ENCODE measurements around the gene OR10G3.
A peak's percentile ranks its signal among the peaks of the same experiment; 100 is the strongest.
"Not testable (repeated sequence)": the region's sequence is repeated elsewhere in the genome, so short reads cannot be mapped to it uniquely, and the experiment has no call there.

The OR10G3 gene

DNA sequence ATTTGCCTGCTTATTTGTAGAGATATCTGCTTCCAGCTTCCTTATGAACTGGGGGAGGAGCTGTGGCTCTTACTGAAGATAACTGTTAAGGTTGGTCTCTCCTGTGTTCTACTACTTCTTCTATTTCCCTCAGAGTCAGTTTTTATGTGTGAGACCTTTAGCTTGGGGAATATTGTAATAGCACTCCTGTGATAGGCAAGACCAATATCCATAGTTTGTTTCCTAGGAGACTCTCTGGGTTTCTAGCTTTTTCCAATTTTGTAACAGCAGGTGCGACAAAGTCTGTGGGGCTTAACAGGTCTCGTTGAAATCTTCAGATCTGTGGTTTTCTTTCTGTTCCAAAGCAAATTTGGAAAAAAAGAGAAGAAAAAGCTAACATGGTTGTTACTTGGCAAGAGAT lies at the start of gene OR10G3:
Gene OR10G3, minus strand, starts transcription at position 101 of the 400 bp plus-strand sequence. CDS start 9,332 bp downstream, outside the sequence.
- no peak for DNase-seq (ENCODE audit: low read depth in 2 of 2)

DNA sequence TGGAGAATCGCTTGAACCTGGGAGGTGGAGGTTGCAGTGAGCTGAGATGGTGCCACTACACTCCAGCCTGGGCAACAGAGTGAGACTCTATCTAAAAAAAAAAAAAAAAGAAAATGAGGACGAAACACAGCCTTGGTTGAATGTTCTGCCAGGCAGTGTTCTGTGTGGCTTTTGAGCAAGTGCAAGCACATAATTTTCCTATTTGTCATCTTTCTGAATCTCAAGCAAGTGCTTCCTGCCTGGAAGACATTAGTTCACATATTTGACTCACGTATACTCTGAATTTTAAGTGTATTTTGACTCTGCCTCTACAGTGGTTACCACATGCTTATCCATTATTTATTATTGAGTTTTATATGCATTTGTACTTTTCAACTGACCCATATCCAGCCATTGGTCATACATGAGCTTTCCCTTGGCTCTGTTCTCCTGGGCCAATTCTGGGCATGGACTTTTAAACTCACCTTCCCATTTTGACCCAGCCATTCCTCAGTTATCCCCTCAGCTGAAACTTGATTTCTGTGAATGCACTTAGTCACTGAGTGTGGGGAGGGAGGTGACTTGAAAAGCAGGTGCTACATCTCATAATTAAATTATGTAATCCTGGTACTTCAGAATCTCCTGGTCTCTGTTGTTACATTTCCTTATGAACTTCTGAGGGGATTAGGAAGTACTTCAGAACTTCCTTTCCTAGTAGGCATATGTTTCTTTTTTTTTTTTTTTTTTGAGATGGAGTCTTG lies 46.8 kb upstream of the OR10G3 start:
- DNase-seq (ENCODE audit: low read depth in 2 of 2), result no peak

DNA sequence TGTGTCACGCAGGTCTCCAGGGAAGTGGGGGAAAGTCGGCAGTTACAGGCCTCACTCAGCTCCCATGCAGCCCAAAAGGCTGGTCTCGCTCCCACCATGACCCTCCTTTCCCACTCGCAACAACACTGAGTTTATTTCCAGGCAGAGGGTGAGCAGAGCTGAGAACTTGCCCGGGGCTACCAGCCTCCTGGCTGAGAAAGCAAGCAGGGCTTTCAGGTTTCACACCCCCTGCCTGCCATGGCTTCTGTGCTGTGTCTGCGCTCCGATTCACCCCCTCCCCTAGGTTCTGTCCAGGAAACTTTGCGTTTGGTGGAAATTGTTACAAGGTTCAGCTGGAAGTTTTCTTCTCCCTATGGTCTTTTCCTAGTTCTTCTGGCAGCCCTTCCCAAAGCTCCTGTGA lies 37.7 kb upstream of the OR10G3 start:
- no peak for DNase-seq (ENCODE audit: low read depth in 2 of 2)

DNA sequence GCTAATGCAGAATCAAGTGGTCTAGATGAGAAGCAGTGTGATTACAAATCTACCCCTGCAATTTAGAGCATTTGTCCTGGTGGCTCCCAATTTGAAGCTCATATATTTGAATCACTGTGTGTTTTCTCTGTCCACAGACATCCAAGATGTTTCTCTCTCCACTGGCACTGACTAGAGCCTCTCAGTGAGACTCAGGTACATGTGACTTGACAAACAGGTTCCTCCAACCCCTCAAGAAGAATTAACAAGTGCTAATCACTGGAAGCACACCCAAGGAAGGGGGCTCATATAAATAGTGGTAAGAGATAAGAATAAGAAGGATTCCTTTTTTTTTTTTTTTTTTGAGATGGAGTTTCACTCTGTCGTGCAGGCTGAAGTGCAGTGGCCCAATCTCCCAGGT lies 34.4 kb upstream of the OR10G3 start:
- DNase-seq (ENCODE audit: low read depth in 2 of 2), result no peak

- no peak for DNase-seq (ENCODE audit: low read depth in 2 of 2)
Observed at GRCh38 chr14:21612324-21612723, 32.4 kb upstream of the OR10G3 start.

- not testable (repeated sequence) for DNase-seq (ENCODE audit: low read depth in 2 of 2)
Observed at GRCh38 chr14:21602181-21602580, 22.3 kb upstream of the OR10G3 start.

DNA sequence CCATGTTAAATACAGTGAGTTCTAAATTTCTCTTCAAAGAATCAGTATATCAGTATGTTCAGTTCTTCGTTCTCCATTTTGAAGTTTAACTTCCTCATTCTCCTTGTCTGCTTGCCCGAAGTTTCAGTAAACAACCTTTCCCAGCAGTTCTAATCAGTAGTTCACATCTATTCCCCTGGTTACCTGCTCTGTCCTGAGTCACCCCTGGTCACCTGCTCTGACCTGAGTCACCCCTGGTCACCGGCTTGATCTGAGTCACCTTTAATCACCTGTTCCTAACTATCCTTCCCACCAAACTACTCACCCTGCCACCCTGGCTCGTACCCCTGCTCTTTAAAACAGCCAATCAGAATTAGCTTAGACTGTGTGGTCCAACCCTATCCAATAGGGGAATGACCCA lies 9.4 kb upstream of the OR10G3 start:
- no peak for DNase-seq (ENCODE audit: low read depth in 2 of 2)

DNA sequence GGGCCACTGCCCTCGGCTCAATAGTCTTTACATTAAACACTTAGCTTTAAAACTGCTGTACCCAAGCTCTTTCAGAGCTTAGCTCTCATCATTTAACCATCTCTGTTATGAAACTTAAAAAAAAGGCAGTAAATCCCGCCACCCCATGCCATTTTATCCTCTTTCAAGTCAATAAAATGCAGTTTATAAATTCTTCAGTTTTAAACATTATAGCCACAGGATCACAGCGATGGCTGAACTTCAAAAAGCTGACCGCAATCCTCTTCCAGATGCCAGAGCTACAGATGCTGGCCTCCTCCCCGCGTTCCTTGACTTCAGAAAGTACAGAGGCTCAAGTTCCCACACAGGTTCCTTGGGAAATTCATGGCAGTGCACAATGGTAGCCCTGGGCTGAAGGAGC lies 4.2 kb downstream of the OR10G3 start:
- DNase-seq (ENCODE audit: low read depth in 2 of 2), result no peak

- no peak for DNase-seq (ENCODE audit: low read depth in 2 of 2)
Observed at GRCh38 chr14:21572604-21573003, 7.3 kb downstream of the OR10G3 start.

DNA sequence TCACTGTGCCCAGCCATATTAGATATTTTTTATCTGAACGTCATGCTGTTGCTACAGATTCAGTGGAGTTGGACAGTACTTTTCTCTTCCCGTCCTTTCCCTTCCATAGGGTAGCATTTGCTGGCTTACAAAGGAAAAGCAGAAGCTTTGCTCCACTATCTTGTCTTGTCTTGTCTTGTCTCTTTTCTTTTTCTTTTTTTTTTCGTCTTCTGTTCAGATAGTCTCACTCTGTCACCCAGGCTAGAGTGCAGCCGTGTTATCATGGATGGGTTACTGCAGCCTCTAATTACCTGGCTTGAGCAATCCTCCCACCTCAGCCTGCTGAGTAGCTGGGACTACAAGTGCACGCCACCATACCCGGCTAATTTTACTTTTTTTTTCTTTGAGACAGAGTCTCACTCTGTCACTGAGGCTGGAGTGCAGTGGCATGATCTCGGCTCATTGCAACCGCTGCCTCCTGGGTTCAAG lies 21.1 kb downstream of the OR10G3 start:
- no peak for DNase-seq (ENCODE audit: low read depth in 2 of 2)

DNA sequence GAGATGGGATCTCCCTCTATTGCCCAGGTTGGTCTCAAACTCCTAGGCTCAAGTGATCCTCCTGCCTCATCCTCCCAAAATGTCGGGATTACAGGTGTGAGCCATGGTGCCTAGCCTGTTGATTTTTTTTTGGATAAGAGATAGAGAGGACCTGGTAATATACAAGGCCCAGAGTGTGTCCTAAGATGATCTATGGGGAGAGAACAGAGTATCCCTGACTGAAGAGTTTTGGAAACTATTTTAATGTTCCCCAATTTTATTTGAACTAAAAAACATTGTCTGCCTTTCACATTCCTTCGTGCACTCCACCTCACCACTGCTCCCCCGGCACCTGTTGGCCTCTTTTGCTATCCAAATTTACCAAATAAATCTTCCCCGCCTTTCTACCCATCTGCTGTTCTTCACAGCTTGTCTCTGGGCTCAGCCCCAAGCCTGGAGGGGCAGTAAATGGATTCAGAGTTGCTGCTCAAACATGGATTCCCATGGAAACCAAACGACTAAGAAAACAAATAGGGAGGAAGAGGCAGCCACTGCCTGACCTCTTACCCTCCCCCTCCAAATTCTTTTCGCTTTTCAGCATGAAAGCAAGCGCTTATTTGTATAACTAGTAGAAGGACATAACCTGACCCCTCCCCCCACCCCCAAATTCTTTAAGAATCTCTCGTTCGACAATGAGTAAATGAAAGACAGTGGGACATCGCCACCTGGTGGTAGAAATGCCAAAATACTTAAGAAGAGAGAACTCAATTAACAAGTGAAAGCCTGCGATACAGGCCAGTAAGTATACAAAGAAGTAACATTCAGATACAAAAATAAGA lies 22.6 kb downstream of the OR10G3 start:
- DNase-seq (ENCODE audit: low read depth in 2 of 2), result peak; percentile 62 to 63

- no peak for DNase-seq (ENCODE audit: low read depth in 2 of 2)
Observed at GRCh38 chr14:21556378-21557083, 23.3 kb downstream of the OR10G3 start.

- no peak for DNase-seq (ENCODE audit: low read depth in 2 of 2)
Observed at GRCh38 chr14:21553266-21553665, 26.6 kb downstream of the OR10G3 start.

DNA sequence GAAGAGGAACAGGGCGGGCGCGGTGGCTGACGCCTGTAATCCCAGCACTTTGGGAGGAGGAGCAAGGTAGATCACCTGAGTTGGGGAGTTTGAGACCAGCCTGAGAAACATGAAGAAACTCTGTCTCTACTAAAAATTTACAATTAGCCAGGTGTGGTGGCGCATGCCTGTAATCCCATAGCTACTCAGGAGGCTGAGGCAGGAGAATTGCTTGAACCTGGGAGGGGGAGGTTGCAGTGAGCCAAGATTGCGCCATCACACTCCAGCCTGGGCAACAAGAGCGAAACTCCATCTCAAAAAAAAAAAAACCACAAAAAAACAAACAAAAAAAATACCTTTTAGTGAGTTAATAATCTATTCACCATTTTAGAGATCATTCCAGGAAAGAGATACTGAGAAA lies 35.3 kb downstream of the OR10G3 start:
- DNase-seq (ENCODE audit: low read depth in 2 of 2), result not testable (repeated sequence)

DNA sequence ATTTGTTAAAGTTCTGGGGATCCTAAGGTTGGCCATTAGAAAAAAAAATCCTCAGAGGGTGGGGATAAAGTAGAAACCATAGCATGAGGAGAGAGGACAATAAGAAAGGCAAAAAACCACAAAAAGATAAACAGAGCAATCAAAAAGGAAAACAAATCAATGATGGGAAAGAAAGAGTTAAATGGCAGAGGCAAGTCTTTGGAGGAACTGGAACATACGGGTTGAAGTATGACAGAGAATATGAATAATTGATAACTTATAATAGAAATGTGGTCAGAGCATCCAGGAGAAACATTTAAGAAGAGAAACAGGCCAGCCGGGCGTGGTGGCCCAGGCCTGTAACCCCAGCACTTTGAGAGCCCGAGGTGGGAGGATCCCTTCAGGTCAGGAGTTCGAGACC lies 35.9 kb downstream of the OR10G3 start:
- DNase-seq (ENCODE audit: low read depth in 2 of 2), result no peak

DNA sequence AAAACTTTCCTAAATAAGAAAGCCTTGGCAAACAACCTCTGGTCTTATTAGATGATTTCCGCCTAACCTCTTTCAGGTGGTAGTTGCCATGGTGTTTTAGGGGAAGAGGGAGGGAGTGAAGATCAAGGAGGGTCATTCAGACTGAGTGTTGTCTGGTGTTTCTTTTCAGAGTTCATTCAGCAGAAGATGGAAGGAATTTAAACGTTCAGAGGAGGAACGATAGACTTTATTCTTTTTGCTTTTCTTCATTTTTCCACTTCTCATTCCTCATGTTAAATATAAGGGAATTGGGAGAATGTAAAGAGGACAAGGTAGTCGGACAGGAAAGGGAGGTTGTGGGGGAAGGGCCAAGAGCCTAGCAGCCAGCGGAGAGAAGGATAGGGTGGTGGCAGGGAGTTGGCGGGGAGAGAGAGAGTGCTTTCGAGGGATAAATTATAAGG lies 36.3 kb downstream of the OR10G3 start:
- no peak for DNase-seq (ENCODE audit: low read depth in 2 of 2)

DNA sequence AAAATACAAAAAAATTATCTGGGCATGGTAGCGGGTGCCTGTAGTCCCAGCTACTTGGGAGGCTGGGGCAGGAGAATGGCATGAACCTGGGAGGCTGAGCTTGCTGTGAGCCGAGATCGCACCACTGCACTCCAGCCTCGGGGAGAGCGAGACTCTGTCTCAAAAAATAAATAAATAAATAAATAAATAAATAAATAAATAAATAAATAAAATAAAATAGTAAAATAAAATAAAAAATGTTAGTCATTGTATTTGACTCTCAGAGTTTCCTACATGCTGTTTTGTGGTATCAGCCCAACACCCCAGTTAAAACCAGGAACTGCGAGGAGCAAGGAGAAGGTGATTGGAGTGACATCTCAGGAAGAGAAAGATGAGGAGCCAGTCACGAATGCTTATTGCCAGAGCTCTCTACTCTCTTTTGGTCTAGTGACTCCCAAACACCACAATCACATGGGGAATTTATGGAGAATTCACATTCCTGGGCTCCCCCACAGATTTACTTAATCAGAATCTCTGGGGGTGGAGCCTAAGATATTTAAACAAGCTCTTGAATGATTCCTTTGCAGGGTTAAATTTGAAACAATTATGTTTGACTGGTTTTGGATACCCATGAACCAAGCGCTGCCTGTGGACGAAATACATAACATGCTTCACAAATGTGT lies 38.3 kb downstream of the OR10G3 start:
- no peak for DNase-seq (ENCODE audit: low read depth in 2 of 2)

DNA sequence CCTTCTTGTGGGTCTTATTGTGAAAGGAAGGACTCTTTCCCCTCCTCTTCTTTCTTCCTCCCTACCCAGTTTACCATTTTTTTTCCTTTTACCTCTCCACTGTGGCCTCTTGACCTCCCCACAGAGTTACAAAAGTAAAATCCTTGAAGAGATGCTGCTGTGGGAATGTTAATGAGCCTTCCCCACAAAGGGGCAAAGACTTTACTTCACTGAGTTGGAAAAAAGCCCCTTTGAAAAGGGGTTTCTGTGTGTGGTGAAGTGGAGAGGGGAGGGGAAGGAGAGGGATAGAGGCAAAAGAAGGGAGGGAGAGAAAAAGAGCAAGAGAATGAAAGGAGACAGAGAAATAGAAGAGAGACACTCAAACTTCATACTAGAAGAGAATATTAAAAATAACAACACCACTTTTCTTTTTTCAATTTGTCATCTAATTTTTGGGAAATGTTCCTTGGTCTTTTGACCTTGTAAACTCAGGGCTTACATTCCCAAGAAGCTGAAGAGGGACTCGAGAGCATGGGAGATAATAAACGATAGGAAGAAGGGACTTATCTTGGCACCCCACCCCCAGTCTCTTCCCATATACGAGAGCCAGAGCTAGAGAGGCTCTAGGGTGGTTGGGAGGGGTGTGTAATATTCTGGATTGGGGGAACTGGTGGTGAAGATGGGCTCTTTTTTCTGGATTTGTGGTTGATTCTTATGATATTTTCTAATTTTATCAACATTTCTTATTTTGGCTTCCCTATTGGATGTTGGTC lies 40.5 kb downstream of the OR10G3 start:
- DNase-seq (ENCODE audit: low read depth in 2 of 2), result no peak

DNA sequence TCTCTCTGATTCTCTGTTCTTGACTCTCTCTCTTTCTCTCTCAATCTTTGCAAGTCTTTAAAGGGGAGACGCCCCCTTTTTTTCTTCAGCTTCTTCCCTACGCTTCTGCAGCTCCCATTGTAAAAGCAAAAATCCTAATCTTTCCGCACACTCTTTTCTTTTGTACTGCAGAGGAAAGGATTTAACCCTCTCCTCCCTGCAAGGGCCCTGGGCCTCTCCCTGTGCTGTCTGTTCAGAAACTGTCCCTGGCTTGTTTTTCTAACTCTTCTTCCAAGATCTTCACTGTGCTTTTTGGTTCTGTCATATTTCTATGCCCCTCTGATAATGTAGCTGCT lies 42.8 kb downstream of the OR10G3 start:
- no peak for DNase-seq (ENCODE audit: low read depth in 2 of 2)

DNA sequence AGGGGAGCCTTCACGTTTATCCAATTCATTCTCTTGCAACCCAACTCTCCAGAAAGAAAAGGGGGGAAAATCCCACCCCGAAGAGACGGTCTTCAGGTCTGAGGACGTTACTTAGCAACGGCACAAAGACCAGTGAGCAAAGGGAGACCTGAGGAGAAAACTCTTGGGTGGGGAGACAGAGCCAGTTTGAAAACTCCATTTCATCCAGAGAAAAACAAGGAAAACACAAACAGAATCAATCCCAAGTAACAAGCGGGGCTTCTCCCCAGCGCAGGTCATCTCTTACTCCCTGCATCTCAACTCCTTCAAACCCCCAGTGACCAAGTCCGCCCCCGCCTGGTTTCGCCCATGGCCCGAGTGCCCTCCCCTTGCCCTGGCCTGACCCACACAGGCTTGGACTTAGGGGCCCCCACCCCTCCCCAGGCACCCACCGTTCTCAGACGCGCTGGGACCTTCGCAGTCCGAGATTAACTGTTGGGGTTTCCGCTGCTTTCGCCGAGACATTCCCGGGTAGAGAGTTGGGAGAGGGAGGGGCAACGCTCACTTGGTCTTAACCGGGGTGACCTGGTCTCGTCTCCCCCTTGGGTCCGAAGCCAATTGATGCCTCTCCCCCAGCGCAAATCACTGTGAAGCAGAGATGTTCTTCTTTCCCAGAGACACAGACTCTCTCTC lies 43.3 kb downstream of the OR10G3 start:
- no peak for DNase-seq (ENCODE audit: low read depth in 2 of 2)

Data from fibroblast of skin of left biceps (primary cell).